ENCODE data around the gene B4GALT1.

B4GALT1 gene

GRCh38 chr9:33131790-33132772 is 35.1 kb downstream of the B4GALT1 start:
- Histone ChIP-seq H3K27me3 (replicated peaks; ENCODE audit: control insufficient read depth, insufficient read depth, low read length, poor library complexity, severe bottlenecking) (no peaks in the 10 kb centered on the region), H3K27ac (ENCODE audit: insufficient read depth, low read length, poor library complexity, severe bottlenecking) (no peak overlapping the region), H3K9me3 (ENCODE audit: control insufficient read depth, low read length) (no peaks in the 10 kb centered on the region), H3K4me3 (ENCODE audit: insufficient read depth, low read depth, low read length, poor library complexity, severe bottlenecking) (no peak overlapping the region), H3K36me3 (ENCODE audit: control insufficient read depth, insufficient read depth, low read length) (peaks cover 54% of the 10 kb centered on the region), H3K4me1 (ENCODE audit: control insufficient read depth, insufficient read depth, low read length, poor library complexity, severe bottlenecking) (peaks cover 4% of the 10 kb centered on the region)
- no peak for DNase-seq

- Histone ChIP-seq H3K27me3 (replicated peaks; ENCODE audit: control insufficient read depth, insufficient read depth, low read length, poor library complexity, severe bottlenecking) (no peaks in the 10 kb centered on the region), H3K36me3 (ENCODE audit: control insufficient read depth, insufficient read depth, low read length) (peaks cover 54% of the 10 kb centered on the region), H3K27ac (ENCODE audit: insufficient read depth, low read length, poor library complexity, severe bottlenecking) (no peak overlapping the region), H3K9me3 (ENCODE audit: control insufficient read depth, low read length) (no peaks in the 10 kb centered on the region), H3K4me1 (ENCODE audit: control insufficient read depth, insufficient read depth, low read length, poor library complexity, severe bottlenecking) (no peaks in the 10 kb centered on the region), H3K4me3 (ENCODE audit: insufficient read depth, low read depth, low read length, poor library complexity, severe bottlenecking) (no peak overlapping the region)
- DNase-seq, result no peak
These were observed 36.0 kb downstream of the B4GALT1 start for GRCh38 chr9:33130961-33131789.

DNA sequence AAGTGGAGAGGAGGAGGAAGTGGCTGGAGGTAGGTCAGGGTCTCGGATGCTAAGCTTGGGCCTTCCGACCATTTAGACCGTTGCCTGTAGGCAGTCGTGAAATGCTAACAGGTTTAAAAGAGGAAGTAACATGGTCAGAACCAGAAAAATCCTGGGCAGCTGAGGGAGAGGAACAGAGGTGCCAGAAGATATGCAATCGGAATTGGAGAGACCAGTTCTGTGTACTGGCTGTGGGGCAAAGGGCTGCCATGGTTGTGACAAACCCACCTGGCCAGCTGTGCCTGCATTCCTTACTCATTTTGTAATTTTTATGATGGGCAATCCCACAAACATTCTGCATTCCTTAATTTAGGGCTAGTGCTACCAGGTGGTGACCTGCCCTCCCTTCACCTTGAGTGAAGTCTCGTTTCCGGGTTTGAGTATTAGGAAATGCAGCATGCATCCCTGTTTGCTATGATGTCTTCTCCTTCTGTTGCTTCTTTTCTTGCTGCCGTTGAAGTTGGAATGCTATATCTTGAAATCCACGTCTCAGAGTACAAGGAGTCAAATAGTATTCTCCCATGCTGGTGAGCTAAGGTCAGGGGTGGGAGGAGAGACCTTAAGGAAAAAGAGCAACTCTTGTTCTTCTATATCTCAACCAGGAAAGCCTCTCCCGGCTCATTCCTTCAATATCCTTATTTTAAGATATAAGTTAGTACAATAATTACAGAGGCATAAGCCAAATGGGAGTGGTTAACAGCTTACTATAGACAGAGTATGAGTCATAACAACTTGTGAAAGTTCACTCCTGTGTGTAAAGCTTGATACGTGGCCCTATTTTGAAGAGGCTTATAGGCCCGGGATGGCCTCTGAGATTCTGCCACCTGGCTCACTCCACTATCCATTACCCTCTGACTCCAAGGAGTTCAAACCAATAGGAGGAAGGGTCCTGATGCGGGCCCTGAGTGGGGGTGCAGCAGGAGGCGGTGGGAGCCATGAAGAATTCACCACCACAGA is 37.0 kb downstream of the B4GALT1 start:
- no peak overlapping the region for H3K27ac ChIP-seq (ENCODE audit: insufficient read depth, low read length, poor library complexity, severe bottlenecking)
- H3K9me3 ChIP-seq (ENCODE audit: control insufficient read depth, low read length), result no peaks in the 10 kb centered on the region
- no peak overlapping the region for H3K4me3 ChIP-seq (ENCODE audit: insufficient read depth, low read depth, low read length, poor library complexity, severe bottlenecking)
- H3K27me3 ChIP-seq (replicated peaks; ENCODE audit: control insufficient read depth, insufficient read depth, low read length, poor library complexity, severe bottlenecking), result no peaks in the 10 kb centered on the region
- no peaks in the 10 kb centered on the region for H3K4me1 ChIP-seq (ENCODE audit: control insufficient read depth, insufficient read depth, low read length, poor library complexity, severe bottlenecking)
- no peak for DNase-seq
- H3K36me3 ChIP-seq (ENCODE audit: control insufficient read depth, insufficient read depth, low read length), result peaks cover 53% of the 10 kb centered on the region

DNA sequence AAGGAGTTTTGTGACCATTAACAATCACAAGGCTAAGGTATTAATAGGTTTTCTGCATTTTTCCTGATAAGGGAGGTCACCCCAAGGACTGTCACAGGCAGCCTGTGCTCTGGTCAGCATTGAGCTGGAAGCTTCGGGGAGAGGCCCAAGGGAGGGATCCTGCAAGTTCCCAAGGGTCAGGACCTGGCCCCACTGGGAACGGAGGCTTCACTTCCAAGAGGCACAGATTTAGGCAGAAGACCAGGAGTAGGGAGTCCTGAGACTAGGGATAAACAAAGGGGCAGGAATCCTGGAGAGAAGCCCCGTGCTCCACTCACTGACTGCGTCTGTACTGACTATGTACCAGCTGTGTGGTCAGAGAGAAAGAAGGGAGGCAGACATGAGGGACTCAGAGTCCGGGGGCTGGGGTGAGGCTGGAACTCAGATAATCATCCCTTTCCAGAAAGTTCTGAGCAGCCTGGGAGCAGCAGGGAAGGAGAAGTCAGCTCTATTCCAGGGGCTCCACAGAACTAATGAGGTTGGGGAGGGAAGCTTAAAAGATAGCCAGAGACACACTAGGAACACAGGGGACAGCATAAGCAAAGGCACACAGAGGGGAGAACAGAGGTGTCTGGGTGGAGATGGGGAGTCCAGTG is 37.8 kb downstream of the B4GALT1 start:
- no peaks in the 10 kb centered on the region for H3K9me3 ChIP-seq (ENCODE audit: control insufficient read depth, low read length)
- no peak overlapping the region for H3K4me3 ChIP-seq (ENCODE audit: insufficient read depth, low read depth, low read length, poor library complexity, severe bottlenecking)
- no peaks in the 10 kb centered on the region for H3K27me3 ChIP-seq (replicated peaks; ENCODE audit: control insufficient read depth, insufficient read depth, low read length, poor library complexity, severe bottlenecking)
- H3K4me1 ChIP-seq (ENCODE audit: control insufficient read depth, insufficient read depth, low read length, poor library complexity, severe bottlenecking), result no peaks in the 10 kb centered on the region
- peaks cover 45% of the 10 kb centered on the region for H3K36me3 ChIP-seq (ENCODE audit: control insufficient read depth, insufficient read depth, low read length)
- H3K27ac ChIP-seq (ENCODE audit: insufficient read depth, low read length, poor library complexity, severe bottlenecking), result no peak overlapping the region
- DNase-seq, result no peak

DNA sequence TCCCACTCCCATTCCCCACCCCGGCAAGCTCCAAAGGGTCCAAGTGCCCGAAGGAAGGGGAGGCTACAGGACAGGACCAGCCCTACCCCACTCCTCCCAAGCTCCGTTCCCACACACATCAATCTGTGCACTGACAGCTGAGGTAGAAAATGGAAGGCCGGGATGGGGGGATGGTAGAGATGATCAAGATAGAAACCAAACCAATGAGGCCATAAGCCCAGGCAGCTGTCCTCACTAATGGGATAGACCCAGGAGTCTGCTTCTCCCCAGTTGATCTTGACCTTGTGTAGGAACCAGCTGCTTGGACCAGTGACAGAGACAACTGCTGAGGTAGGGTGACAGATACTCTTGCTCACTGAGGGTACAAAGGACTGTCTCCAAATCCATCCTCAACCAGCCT is 38.6 kb downstream of the B4GALT1 start:
- no peak for DNase-seq
- H3K4me1 ChIP-seq (ENCODE audit: control insufficient read depth, insufficient read depth, low read length, poor library complexity, severe bottlenecking), result no peaks in the 10 kb centered on the region
- no peaks in the 10 kb centered on the region for H3K27me3 ChIP-seq (replicated peaks; ENCODE audit: control insufficient read depth, insufficient read depth, low read length, poor library complexity, severe bottlenecking)
- no peaks in the 10 kb centered on the region for H3K9me3 ChIP-seq (ENCODE audit: control insufficient read depth, low read length)
- H3K4me3 ChIP-seq (ENCODE audit: insufficient read depth, low read depth, low read length, poor library complexity, severe bottlenecking), result no peak overlapping the region
- no peak overlapping the region for H3K27ac ChIP-seq (ENCODE audit: insufficient read depth, low read length, poor library complexity, severe bottlenecking)
- peaks cover 37% of the 10 kb centered on the region for H3K36me3 ChIP-seq (ENCODE audit: control insufficient read depth, insufficient read depth, low read length)

DNA sequence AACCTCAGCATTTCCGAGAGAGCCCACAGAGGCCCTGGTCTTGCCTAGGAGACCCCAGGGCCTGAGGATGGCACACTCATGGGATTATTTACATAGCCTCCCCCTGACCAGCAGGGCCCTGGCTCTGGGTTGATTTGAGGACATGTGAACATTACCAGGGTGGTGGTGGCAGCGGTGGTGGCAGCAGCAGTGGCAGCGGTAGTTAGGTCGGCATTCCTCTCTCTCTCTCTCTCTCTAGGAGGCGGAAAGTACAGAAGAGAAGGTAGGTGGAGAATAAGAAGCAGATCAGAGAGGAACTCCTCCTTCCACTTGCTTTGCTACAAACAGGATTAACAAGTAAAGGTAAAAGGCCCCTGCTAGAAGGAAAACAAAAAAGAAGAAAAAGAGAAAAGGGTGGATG is 39.3 kb downstream of the B4GALT1 start:
- peaks cover 31% of the 10 kb centered on the region for H3K36me3 ChIP-seq (ENCODE audit: control insufficient read depth, insufficient read depth, low read length)

DNA sequence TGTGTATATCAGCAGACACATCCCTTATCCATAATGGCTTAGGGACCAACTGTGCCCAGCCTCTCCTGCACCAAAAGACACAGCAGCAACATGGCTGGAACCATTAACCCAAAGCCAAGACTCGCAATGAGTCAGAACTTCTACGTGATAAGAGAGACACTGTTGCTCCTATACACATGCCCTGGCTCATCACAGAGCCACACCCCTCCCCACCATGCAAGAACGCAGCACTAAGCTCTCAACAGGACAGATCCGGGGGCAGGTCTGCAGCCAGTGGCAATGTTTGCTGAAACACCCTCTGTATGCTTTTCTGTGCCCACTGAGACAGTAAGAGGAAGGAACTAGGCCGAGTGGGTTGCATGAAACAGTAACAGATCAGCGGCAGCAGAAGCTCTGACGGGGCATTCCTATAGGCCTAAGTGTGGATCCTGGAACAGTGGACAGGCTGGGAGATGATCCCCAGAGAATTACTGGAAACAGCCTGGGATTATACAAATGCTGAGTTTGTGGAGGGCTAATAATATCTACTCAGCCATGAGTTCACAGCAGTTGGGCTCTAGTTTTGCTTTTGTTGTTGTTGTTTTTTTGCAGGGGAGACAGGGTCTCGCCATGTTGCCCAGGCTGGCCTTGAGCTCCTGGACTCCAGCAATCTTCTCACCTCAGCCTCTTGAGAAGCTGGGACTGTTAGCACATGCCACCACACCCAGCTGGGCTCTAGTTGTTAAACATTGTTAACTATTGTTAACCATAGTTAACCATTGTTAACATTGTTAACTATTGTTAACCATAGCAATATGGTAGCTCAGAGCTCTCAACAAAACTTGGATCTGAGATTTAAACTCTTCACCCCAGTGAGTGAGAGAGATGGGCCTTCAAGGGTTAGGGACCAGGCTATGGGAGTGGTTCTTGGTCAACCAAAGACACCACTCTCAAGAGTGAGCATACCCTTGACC is 41.0 kb downstream of the B4GALT1 start:
- H3K27ac ChIP-seq (ENCODE audit: insufficient read depth, low read length, poor library complexity, severe bottlenecking), result no peak overlapping the region
- no peak for DNase-seq

More for the DNA sequence above, 39.3 kb downstream of the B4GALT1 start:
- H3K4me1 ChIP-seq (ENCODE audit: control insufficient read depth, insufficient read depth, low read length, poor library complexity, severe bottlenecking), result no peaks in the 10 kb centered on the region
- no peaks in the 10 kb centered on the region for H3K27me3 ChIP-seq (replicated peaks; ENCODE audit: control insufficient read depth, insufficient read depth, low read length, poor library complexity, severe bottlenecking)
- no peak for DNase-seq
- no peaks in the 10 kb centered on the region for H3K9me3 ChIP-seq (ENCODE audit: control insufficient read depth, low read length)
- no peak overlapping the region for H3K4me3 ChIP-seq (ENCODE audit: insufficient read depth, low read depth, low read length, poor library complexity, severe bottlenecking)
- H3K27ac ChIP-seq (ENCODE audit: insufficient read depth, low read length, poor library complexity, severe bottlenecking), result no peak overlapping the region

DNA sequence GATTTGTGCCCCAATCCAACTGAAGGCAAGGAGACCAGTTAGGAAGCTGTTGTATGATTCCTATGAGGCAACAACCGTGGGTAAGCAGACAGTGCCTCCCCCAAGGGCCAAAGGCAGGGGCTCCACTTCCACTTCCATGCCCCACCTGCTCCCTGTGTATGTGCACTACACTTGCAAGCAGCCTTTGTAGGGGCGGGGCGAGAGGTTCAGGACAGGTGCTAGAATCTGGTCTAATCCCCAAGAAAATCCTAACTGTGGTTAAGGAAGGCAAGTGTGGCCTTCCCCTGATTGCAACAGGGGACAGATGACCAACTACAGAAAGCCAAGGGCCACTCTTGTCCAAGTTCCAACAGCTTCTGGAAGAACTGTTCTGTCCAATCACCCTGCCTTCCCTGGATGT is 41.7 kb downstream of the B4GALT1 start:
- Histone ChIP-seq H3K36me3 (ENCODE audit: control insufficient read depth, insufficient read depth, low read length) (peaks cover 26% of the 10 kb centered on the region), H3K27me3 (replicated peaks; ENCODE audit: control insufficient read depth, insufficient read depth, low read length, poor library complexity, severe bottlenecking) (no peaks in the 10 kb centered on the region), H3K27ac (ENCODE audit: insufficient read depth, low read length, poor library complexity, severe bottlenecking) (no peak overlapping the region), H3K4me3 (ENCODE audit: insufficient read depth, low read depth, low read length, poor library complexity, severe bottlenecking) (no peak overlapping the region), H3K9me3 (ENCODE audit: control insufficient read depth, low read length) (no peaks in the 10 kb centered on the region), H3K4me1 (ENCODE audit: control insufficient read depth, insufficient read depth, low read length, poor library complexity, severe bottlenecking) (no peaks in the 10 kb centered on the region)
- no peak for DNase-seq

More for the DNA sequence above, 41.0 kb downstream of the B4GALT1 start:
- Histone ChIP-seq H3K4me1 (ENCODE audit: control insufficient read depth, insufficient read depth, low read length, poor library complexity, severe bottlenecking) (no peaks in the 10 kb centered on the region), H3K9me3 (ENCODE audit: control insufficient read depth, low read length) (no peaks in the 10 kb centered on the region), H3K27me3 (replicated peaks; ENCODE audit: control insufficient read depth, insufficient read depth, low read length, poor library complexity, severe bottlenecking) (no peaks in the 10 kb centered on the region), H3K4me3 (ENCODE audit: insufficient read depth, low read depth, low read length, poor library complexity, severe bottlenecking) (no peak overlapping the region), H3K36me3 (ENCODE audit: control insufficient read depth, insufficient read depth, low read length) (peaks cover 27% of the 10 kb centered on the region)
